Measurements from ENCODE around the gene WDR86.

Gene WDR86

GRCh38 chr7:151413241-151413640, 3.4 kb upstream of the WDR86 start:
- 87 to 93% methylated on average over 2 of the region's 4 CpGs for WGBS, 2 experiments (ENCODE audit: insufficient coverage in 2 of 2)
- no peaks in the 10 kb centered on the region for H3K36me3 ChIP-seq (ENCODE audit: control insufficient read depth, insufficient read depth, low read length)
- no peaks in the 10 kb centered on the region for H3K9me3 ChIP-seq (ENCODE audit: control insufficient read depth, low read length)
- no peak overlapping the region for H3K4me3 ChIP-seq (ENCODE audit: extremely low read depth, insufficient read depth, low read length, poor library complexity, severe bottlenecking)
- peaks cover 4% of the 10 kb centered on the region for H3K4me1 ChIP-seq (ENCODE audit: control insufficient read depth, insufficient read depth, low read length, poor library complexity, severe bottlenecking)
- H3K27ac ChIP-seq (ENCODE audit: low read depth, low read length, severe bottlenecking) = no peak overlapping the region

- Histone ChIP-seq H3K4me1 (ENCODE audit: control insufficient read depth, insufficient read depth, low read length, poor library complexity, severe bottlenecking) (peaks cover 4% of the 10 kb centered on the region), H3K36me3 (ENCODE audit: control insufficient read depth, insufficient read depth, low read length) (no peaks in the 10 kb centered on the region), H3K27ac (ENCODE audit: low read depth, low read length, severe bottlenecking) (no peak overlapping the region), H3K9me3 (ENCODE audit: control insufficient read depth, low read length) (no peaks in the 10 kb centered on the region), H3K4me3 (ENCODE audit: extremely low read depth, insufficient read depth, low read length, poor library complexity, severe bottlenecking) (no peak overlapping the region)
- WGBS, 2 experiments (ENCODE audit: insufficient coverage in 2 of 2) = 91 to 94% methylated on average over 4 of the region's 4 CpGs
These were observed 2.5 kb upstream of the WDR86 start for GRCh38 chr7:151412318-151412717.

- Histone ChIP-seq H3K27ac (ENCODE audit: low read depth, low read length, severe bottlenecking) (no peak overlapping the region), H3K36me3 (ENCODE audit: control insufficient read depth, insufficient read depth, low read length) (no peaks in the 10 kb centered on the region), H3K4me1 (ENCODE audit: control insufficient read depth, insufficient read depth, low read length, poor library complexity, severe bottlenecking) (peaks cover 4% of the 10 kb centered on the region), H3K4me3 (ENCODE audit: extremely low read depth, insufficient read depth, low read length, poor library complexity, severe bottlenecking) (no peak overlapping the region), H3K9me3 (ENCODE audit: control insufficient read depth, low read length) (no peaks in the 10 kb centered on the region)
- WGBS, 2 experiments (ENCODE audit: insufficient coverage in 2 of 2) = 76 to 84% methylated on average over 4 of the region's 6 CpGs
These were observed 1.7 kb upstream of the WDR86 start for GRCh38 chr7:151411551-151411950.

- Histone ChIP-seq H3K27ac (ENCODE audit: low read depth, low read length, severe bottlenecking) (no peak overlapping the region), H3K36me3 (ENCODE audit: control insufficient read depth, insufficient read depth, low read length) (no peaks in the 10 kb centered on the region), H3K9me3 (ENCODE audit: control insufficient read depth, low read length) (no peaks in the 10 kb centered on the region), H3K4me1 (ENCODE audit: control insufficient read depth, insufficient read depth, low read length, poor library complexity, severe bottlenecking) (peaks cover 4% of the 10 kb centered on the region), H3K4me3 (ENCODE audit: extremely low read depth, insufficient read depth, low read length, poor library complexity, severe bottlenecking) (peak overlapping the region; percentile 66)
- WGBS, 2 experiments (ENCODE audit: insufficient coverage in 2 of 2) = 21 to 23% methylated on average over 42 to 48 of the region's 55 CpGs
These were observed 860 bp upstream of the WDR86 start for GRCh38 chr7:151410405-151411390.

- peak overlapping the region; percentile 62 for H3K27ac ChIP-seq (ENCODE audit: low read depth, low read length, severe bottlenecking)
- H3K4me3 ChIP-seq (ENCODE audit: extremely low read depth, insufficient read depth, low read length, poor library complexity, severe bottlenecking) = peak overlapping the region; percentile 66
- H3K36me3 ChIP-seq (ENCODE audit: control insufficient read depth, insufficient read depth, low read length) = no peaks in the 10 kb centered on the region
- 3 to 5% methylated on average over 41 to 42 of the region's 61 CpGs for WGBS, 2 experiments (ENCODE audit: insufficient coverage in 2 of 2)
- peaks cover 17% of the 10 kb centered on the region for H3K4me1 ChIP-seq (ENCODE audit: control insufficient read depth, insufficient read depth, low read length, poor library complexity, severe bottlenecking)
- no peaks in the 10 kb centered on the region for H3K9me3 ChIP-seq (ENCODE audit: control insufficient read depth, low read length)
These were observed 785 bp downstream of the WDR86 start for GRCh38 chr7:151408839-151409666.

- Histone ChIP-seq H3K36me3 (ENCODE audit: control insufficient read depth, insufficient read depth, low read length) (no peaks in the 10 kb centered on the region), H3K4me3 (ENCODE audit: extremely low read depth, insufficient read depth, low read length, poor library complexity, severe bottlenecking) (peak overlapping the region; percentile 66), H3K9me3 (ENCODE audit: control insufficient read depth, low read length) (no peaks in the 10 kb centered on the region), H3K27ac (ENCODE audit: low read depth, low read length, severe bottlenecking) (peak overlapping the region; percentile 62), H3K4me1 (ENCODE audit: control insufficient read depth, insufficient read depth, low read length, poor library complexity, severe bottlenecking) (peaks cover 17% of the 10 kb centered on the region)
- 71 to 83% methylated on average over 5 to 7 of the region's 7 CpGs for WGBS, 2 experiments (ENCODE audit: insufficient coverage in 2 of 2)
These were observed 1.4 kb downstream of the WDR86 start for GRCh38 chr7:151408498-151408838.

GRCh38 chr7:151406886-151407583, 2.8 kb downstream of the WDR86 start:
- peaks cover 17% of the 10 kb centered on the region for H3K4me1 ChIP-seq (ENCODE audit: control insufficient read depth, insufficient read depth, low read length, poor library complexity, severe bottlenecking)
- 91 to 97% methylated on average over 6 to 7 of the region's 9 CpGs for WGBS, 2 experiments (ENCODE audit: insufficient coverage in 2 of 2)
- H3K36me3 ChIP-seq (ENCODE audit: control insufficient read depth, insufficient read depth, low read length) = no peaks in the 10 kb centered on the region
- no peak overlapping the region for H3K27ac ChIP-seq (ENCODE audit: low read depth, low read length, severe bottlenecking)
- no peak overlapping the region for H3K4me3 ChIP-seq (ENCODE audit: extremely low read depth, insufficient read depth, low read length, poor library complexity, severe bottlenecking)
- H3K9me3 ChIP-seq (ENCODE audit: control insufficient read depth, low read length) = no peaks in the 10 kb centered on the region

- Histone ChIP-seq H3K4me3 (ENCODE audit: extremely low read depth, insufficient read depth, low read length, poor library complexity, severe bottlenecking) (no peak overlapping the region), H3K27ac (ENCODE audit: low read depth, low read length, severe bottlenecking) (no peak overlapping the region), H3K4me1 (ENCODE audit: control insufficient read depth, insufficient read depth, low read length, poor library complexity, severe bottlenecking) (peaks cover 17% of the 10 kb centered on the region), H3K36me3 (ENCODE audit: control insufficient read depth, insufficient read depth, low read length) (no peaks in the 10 kb centered on the region), H3K9me3 (ENCODE audit: control insufficient read depth, low read length) (no peaks in the 10 kb centered on the region)
- 93 to 98% methylated on average over 20 to 22 of the region's 24 CpGs for WGBS, 2 experiments (ENCODE audit: insufficient coverage in 2 of 2)
These were observed 3.6 kb downstream of the WDR86 start for GRCh38 chr7:151406051-151406875.

- Histone ChIP-seq H3K4me1 (ENCODE audit: control insufficient read depth, insufficient read depth, low read length, poor library complexity, severe bottlenecking) (peaks cover 17% of the 10 kb centered on the region), H3K36me3 (ENCODE audit: control insufficient read depth, insufficient read depth, low read length) (no peaks in the 10 kb centered on the region), H3K27ac (ENCODE audit: low read depth, low read length, severe bottlenecking) (no peak overlapping the region), H3K4me3 (ENCODE audit: extremely low read depth, insufficient read depth, low read length, poor library complexity, severe bottlenecking) (no peak overlapping the region), H3K9me3 (ENCODE audit: control insufficient read depth, low read length) (no peaks in the 10 kb centered on the region)
- 92 to 95% methylated on average over 7 to 8 of the region's 10 CpGs for WGBS, 2 experiments (ENCODE audit: insufficient coverage in 2 of 2)
These were observed 4.2 kb downstream of the WDR86 start for GRCh38 chr7:151405588-151405987.

- H3K4me1 ChIP-seq (ENCODE audit: control insufficient read depth, insufficient read depth, low read length, poor library complexity, severe bottlenecking) = peaks cover 17% of the 10 kb centered on the region
- WGBS, 2 experiments (ENCODE audit: insufficient coverage in 2 of 2) = 91 to 92% methylated on average over 5 to 8 of the region's 9 CpGs
- H3K9me3 ChIP-seq (ENCODE audit: control insufficient read depth, low read length) = no peaks in the 10 kb centered on the region
- H3K4me3 ChIP-seq (ENCODE audit: extremely low read depth, insufficient read depth, low read length, poor library complexity, severe bottlenecking) = no peak overlapping the region
- H3K36me3 ChIP-seq (ENCODE audit: control insufficient read depth, insufficient read depth, low read length) = no peaks in the 10 kb centered on the region
- H3K27ac ChIP-seq (ENCODE audit: low read depth, low read length, severe bottlenecking) = no peak overlapping the region
These were observed 4.8 kb downstream of the WDR86 start for GRCh38 chr7:151405056-151405455.
